Measurements from ENCODE around the gene SCN3A.

GRCh38 chr2:165087933-165088901 is 115.6 kb downstream of the SCN3A start:
- TF ChIP-seq REST (IDR thresholded peaks at IDR 0.05; ENCODE audit: borderline replicate concordance) = no peak
- TF ChIP-seq CTCF (IDR thresholded peaks at IDR 0.05; ENCODE audit: poor library complexity, severe bottlenecking) = no peak
- TF ChIP-seq MXI1 (conservative IDR thresholded peaks at IDR 0.05; ENCODE audit: poor library complexity, severe bottlenecking) = no peak

All from neural cell (in vitro differentiated cells).